BE2C (cell line): ENCODE measurements around the gene VPS37D.

Experiments used
- DNase-seq: peaks from one replicate; pipeline ENCODE4 v3.0.0-alpha.2; 2020
- H3K27me3 ChIP-seq: fragments of 250-450 bp; sonication (Bioruptor Pico); 2 replicates; pipeline ENCODE4 v1.5.1; 2020; ENCODE audit warnings: mild to moderate bottlenecking
- H3K36me3 ChIP-seq: fragments of 250-450 bp; sonication (Bioruptor Pico); 2 replicates; pipeline ENCODE4 v1.5.1; 2020; ENCODE audit warnings: mild to moderate bottlenecking
- H3K4me1 ChIP-seq: fragments of 250-450 bp; sonication (Bioruptor Pico); 2 replicates; pipeline ENCODE4 v1.5.1; 2020
- H3K4me3 ChIP-seq: 2 replicates; pipeline ENCODE4 v1.5.1; 2011; ENCODE audit warnings: low read depth, low read length
- H3K9me3 ChIP-seq: fragments of 250-450 bp; sonication (Bioruptor Pico); 2 replicates; pipeline ENCODE4 v1.5.1; 2020
- TF ChIP-seq, protein P1 (sequence below): IDR thresholded peaks from 2 replicates; pipeline ENCODE4 v1.5.1; 2012; ENCODE audit warnings: mild to moderate bottlenecking, low read depth, low read length

The VPS37D gene

DNA sequence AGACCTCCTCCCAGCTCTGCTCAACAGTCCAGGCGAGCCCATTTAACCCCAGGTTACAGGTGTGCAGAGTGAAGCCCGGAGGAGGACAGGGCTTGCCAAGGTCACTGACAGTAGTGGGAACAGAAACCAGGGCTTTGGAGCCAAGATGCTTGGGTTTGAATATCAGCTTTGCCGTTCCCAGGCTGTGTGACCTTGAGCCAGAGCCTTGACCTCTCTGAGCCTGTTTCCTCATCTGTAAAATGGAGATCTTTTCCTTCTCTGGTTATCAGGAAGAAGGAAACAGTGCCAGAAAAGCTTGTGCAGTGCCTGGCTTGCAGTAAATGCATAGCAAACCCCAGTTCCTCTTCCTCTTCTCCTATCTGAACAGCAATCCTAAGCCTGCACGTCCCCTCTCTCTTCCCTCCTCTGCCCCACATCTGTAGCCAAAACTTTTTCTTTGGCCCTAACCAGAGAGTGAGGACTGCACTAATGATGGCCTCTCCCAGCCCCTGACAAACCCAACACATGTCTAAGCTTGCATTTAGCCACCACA is 21.9 kb upstream of the VPS37D start:
- H3K27me3 ChIP-seq: peaks cover 69% of the 10 kb centered on the region
- H3K4me1 ChIP-seq: no peaks in the 10 kb centered on the region
- H3K9me3 ChIP-seq: no peaks in the 10 kb centered on the region
- no peak overlapping the region for H3K4me3 ChIP-seq
- TF ChIP-seq, protein P1, sequence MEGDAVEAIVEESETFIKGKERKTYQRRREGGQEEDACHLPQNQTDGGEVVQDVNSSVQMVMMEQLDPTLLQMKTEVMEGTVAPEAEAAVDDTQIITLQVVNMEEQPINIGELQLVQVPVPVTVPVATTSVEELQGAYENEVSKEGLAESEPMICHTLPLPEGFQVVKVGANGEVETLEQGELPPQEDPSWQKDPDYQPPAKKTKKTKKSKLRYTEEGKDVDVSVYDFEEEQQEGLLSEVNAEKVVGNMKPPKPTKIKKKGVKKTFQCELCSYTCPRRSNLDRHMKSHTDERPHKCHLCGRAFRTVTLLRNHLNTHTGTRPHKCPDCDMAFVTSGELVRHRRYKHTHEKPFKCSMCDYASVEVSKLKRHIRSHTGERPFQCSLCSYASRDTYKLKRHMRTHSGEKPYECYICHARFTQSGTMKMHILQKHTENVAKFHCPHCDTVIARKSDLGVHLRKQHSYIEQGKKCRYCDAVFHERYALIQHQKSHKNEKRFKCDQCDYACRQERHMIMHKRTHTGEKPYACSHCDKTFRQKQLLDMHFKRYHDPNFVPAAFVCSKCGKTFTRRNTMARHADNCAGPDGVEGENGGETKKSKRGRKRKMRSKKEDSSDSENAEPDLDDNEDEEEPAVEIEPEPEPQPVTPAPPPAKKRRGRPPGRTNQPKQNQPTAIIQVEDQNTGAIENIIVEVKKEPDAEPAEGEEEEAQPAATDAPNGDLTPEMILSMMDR: no peak
- no peaks in the 10 kb centered on the region for H3K36me3 ChIP-seq
- no peak for DNase-seq

DNA sequence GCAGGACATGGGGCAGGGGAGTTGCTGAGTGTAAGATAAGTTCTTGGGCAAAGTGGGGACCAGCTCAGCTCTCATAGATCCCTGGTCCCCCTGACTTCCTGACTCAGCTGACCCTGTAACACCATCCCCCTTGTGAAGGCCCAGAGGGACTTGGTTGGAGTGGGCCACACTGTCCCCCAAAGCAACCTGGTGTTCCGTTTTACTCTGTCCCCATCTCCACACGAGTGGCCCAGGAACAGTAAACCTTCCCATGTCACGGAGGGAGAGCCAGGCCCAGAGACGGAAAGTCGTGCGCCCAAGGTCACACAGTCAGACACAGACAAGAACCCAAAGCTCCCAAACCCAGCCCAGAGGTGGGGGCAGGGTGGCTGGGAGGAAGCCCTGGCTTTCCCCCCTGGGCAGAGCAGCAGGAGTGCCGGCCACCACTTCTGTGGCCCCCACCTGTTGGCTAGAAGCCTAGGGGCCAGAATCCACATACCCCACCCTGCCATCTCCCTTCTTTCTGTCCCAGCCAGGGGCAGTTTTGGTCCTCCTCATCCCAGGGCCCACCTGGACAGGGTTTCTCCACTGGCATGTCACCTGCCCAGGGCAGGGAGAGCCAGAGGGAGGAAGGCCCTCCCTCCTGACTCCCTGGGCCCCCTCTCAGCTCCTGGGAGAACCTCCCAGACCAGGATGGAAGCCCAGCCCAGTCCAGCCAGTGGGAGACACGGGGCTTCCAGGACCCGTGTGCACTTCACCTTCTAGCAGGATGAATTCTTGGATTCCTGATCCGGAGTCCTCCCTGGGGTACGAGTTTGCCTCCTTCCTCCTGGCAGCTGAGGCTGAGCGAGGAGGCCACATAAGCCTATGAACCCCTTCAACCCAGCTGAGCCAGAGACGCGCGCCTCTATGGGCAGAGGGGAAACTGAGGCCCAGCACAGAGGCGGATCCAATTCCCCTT is 20.6 kb upstream of the VPS37D start:
- Histone ChIP-seq H3K4me1 (no peaks in the 10 kb centered on the region), H3K4me3 (no peak overlapping the region)

DNA sequence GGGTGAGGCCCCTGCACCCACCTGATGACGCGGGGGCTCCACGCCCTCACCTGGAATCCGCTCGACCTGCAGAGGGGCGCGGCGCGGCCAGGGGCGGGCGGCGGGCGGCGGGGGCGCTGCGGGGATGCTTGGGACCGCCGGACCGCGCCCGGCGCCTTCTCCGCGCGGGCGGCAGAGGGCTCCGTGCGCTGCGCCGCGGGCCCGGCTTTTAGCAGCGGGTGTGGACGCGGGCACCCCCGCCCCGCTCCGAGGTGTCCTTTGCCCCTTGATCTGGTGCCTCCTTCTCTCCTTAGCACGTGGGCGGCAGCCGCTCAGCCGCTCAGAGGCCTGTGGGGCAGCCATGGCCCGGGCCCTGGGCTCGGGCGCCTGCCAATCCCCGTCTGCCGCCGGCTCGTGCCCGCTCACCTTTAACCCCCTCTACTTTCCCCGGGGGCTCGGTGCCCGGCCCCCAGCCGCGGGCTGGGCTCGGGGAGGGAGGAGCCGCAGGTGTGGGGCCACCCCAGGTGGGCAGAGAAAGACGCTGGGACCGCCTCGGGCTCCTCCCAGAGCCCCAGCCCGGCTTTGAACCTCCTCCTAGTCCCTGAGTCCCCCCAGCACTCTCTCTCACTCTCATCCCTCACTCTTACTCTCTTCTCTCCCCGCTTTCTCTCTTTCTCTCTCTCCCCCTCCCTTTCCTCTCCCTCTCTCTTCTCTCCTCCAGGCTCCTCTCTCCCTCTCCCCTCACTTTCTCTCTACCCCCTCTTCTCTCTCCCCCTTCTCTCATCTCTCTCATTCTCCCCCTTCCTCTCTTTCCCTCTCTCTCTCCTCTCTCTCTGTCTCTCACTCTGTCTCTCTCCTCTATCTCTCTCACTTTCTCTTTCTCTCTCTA is 19.7 kb upstream of the VPS37D start:
- H3K36me3 ChIP-seq: no peaks in the 10 kb centered on the region
- peak; percentile 26 for DNase-seq
- no peaks in the 10 kb centered on the region for H3K4me1 ChIP-seq
- peaks cover 67% of the 10 kb centered on the region for H3K27me3 ChIP-seq
- TF ChIP-seq, protein P1: no peak
- H3K4me3 ChIP-seq: peak overlapping the region; percentile 38
- no peaks in the 10 kb centered on the region for H3K9me3 ChIP-seq

More for the DNA sequence above, 20.6 kb upstream of the VPS37D start:
- DNase-seq: no peak
- TF ChIP-seq, protein P1: no peak
- no peaks in the 10 kb centered on the region for H3K9me3 ChIP-seq
- H3K36me3 ChIP-seq: no peaks in the 10 kb centered on the region
- H3K27me3 ChIP-seq: peaks cover 68% of the 10 kb centered on the region

DNA sequence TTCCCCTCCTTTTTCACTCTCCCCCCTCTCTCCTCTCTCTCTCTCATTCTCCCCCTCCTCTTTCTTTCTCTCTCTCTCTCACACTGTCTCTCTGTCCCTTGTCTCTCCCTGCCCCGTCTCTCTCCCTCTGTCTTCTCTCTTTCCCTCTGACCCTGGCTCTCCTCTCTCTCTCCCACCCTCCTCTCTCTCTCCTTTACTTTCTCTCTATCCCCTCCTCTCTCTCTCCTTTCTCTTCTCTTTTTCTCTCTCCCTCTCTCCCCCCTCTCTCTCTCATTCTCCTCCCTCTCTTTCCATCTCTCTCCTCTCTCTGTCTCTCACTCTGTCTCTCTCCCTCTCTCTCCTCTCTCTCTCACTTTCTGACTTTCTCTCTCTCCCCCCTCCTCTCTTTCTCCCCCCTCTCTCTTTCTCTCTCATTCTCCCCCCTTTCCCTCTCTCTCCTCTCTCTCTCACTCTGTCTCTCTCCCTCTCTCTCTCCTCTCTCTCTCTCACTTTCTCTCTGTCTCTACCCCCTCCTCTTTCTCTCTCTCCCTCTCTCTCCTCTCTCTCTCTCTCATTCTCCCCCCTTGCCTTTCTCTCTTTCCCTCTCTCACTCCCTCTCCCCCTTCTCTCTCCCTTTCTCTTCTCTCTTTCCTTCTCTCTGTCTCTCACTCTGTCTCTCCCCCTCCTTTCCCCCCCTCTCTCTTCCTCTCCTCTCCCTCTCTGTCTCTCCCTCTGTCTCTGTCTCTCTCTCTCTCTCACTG is 18.9 kb upstream of the VPS37D start:
- Histone ChIP-seq H3K4me3 (no peak overlapping the region), H3K36me3 (no peaks in the 10 kb centered on the region), H3K4me1 (no peaks in the 10 kb centered on the region), H3K9me3 (no peaks in the 10 kb centered on the region), H3K27me3 (peaks cover 70% of the 10 kb centered on the region)
- TF ChIP-seq, protein P1: no peak
- no peak for DNase-seq

DNA sequence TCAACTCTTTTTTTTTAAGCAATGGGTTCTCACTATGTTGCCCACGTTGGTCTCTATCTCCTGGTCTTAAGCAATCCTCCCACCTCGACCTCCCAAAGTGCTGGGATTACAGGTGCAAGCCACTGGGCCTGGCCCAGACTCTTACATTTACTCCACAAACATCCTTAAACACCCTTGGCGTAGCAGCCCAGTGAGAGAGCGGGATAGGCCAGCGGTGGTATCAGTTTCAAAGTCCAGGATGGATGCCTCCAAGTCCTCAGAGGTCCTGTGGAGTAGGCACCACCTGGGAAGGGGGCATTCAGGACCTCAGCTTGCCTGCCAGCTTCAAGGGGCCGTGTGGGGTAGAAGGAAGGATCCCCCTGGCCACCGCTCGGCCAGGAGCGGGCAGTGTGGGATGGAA is 18.1 kb upstream of the VPS37D start:
- Histone ChIP-seq H3K4me3 (no peak overlapping the region), H3K9me3 (no peaks in the 10 kb centered on the region), H3K27me3 (peaks cover 65% of the 10 kb centered on the region), H3K4me1 (no peaks in the 10 kb centered on the region), H3K36me3 (no peaks in the 10 kb centered on the region)
- TF ChIP-seq, protein P1: no peak
- DNase-seq: no peak
